Panc1 (cell line): Measurements from ENCODE around the gene ZNF292.

ENCODE experiments used
- POLR2AphosphoS5 ChIP-seq: IDR thresholded peaks from 2 replicates; pipeline ENCODE4 v1.6.1; 2012; ENCODE audit warnings: mild to moderate bottlenecking, low read depth, low read length, moderate library complexity
- TCF7L2 ChIP-seq: IDR thresholded peaks from 2 replicates; pipeline ENCODE4 v1.6.1; 2011; ENCODE audit warnings: mild to moderate bottlenecking, low read depth, low read length, inconsistent platforms
- TF ChIP-seq, protein P1 (sequence below), 2 experiments: IDR thresholded peaks; 2 replicates each; pipeline ENCODE4 v1.6.1; 2011 to 2012; ENCODE audit warnings: low read depth in 2 of 2, control low read depth in 1 of 2, low read length in 1 of 2, mild to moderate bottlenecking in 1 of 2, moderate library complexity in 1 of 2; ENCODE audit not compliant: insufficient read depth in 1 of 2
- TF ChIP-seq, protein P2 (sequence below): fragments of 450-650 bp; IDR thresholded peaks from 2 replicates; pipeline ENCODE4 v1.5.1; 2017; ENCODE audit warnings: mild to moderate bottlenecking

DNA sequence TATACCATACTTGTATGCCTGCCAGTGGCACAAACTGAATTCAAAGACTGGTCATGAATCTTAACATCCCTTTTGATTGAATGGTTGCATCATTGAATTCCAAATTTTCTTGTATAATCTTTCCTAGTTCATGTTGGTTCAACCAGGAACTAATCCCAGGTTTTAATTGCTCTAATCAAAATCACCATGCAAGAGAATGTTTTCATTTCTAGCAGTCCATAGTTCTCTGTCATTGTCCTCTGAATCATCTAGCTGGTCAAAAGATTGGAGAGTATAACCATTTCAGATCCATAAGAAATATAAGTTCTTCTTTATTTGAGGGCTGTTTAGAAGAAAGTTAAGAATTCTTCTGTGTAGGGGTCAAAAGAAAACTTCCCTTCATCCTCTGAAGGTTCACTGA is 57.2 kb downstream of the ZNF292 start:
- TF ChIP-seq POLR2AphosphoS5 = no peak
- TF ChIP-seq, protein P1, sequence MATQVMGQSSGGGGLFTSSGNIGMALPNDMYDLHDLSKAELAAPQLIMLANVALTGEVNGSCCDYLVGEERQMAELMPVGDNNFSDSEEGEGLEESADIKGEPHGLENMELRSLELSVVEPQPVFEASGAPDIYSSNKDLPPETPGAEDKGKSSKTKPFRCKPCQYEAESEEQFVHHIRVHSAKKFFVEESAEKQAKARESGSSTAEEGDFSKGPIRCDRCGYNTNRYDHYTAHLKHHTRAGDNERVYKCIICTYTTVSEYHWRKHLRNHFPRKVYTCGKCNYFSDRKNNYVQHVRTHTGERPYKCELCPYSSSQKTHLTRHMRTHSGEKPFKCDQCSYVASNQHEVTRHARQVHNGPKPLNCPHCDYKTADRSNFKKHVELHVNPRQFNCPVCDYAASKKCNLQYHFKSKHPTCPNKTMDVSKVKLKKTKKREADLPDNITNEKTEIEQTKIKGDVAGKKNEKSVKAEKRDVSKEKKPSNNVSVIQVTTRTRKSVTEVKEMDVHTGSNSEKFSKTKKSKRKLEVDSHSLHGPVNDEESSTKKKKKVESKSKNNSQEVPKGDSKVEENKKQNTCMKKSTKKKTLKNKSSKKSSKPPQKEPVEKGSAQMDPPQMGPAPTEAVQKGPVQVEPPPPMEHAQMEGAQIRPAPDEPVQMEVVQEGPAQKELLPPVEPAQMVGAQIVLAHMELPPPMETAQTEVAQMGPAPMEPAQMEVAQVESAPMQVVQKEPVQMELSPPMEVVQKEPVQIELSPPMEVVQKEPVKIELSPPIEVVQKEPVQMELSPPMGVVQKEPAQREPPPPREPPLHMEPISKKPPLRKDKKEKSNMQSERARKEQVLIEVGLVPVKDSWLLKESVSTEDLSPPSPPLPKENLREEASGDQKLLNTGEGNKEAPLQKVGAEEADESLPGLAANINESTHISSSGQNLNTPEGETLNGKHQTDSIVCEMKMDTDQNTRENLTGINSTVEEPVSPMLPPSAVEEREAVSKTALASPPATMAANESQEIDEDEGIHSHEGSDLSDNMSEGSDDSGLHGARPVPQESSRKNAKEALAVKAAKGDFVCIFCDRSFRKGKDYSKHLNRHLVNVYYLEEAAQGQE (IDR thresholded peaks at IDR 0.05; ENCODE audit: insufficient read depth in 1 of 2, low read depth in 2 of 2, low read length in 1 of 2) = no peak
- TF ChIP-seq, protein P2, sequence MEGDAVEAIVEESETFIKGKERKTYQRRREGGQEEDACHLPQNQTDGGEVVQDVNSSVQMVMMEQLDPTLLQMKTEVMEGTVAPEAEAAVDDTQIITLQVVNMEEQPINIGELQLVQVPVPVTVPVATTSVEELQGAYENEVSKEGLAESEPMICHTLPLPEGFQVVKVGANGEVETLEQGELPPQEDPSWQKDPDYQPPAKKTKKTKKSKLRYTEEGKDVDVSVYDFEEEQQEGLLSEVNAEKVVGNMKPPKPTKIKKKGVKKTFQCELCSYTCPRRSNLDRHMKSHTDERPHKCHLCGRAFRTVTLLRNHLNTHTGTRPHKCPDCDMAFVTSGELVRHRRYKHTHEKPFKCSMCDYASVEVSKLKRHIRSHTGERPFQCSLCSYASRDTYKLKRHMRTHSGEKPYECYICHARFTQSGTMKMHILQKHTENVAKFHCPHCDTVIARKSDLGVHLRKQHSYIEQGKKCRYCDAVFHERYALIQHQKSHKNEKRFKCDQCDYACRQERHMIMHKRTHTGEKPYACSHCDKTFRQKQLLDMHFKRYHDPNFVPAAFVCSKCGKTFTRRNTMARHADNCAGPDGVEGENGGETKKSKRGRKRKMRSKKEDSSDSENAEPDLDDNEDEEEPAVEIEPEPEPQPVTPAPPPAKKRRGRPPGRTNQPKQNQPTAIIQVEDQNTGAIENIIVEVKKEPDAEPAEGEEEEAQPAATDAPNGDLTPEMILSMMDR = no peak
- TF ChIP-seq TCF7L2 = no peak
